ENCODE results near the gene ELOB. TPM values are rescaled to one million over a fixed set of nuclear protein-coding genes. Genes with fewer than 3 reads are reported as not detected.

Gene ELOB
- total RNA-seq, 1 experiment from 2014 or later: 175 TPM

- intact Hi-C loops (cut with micrococcal nuclease; ENCODE audit: unreplicated experiment): no loop called here
- Histone ChIP-seq H3K4me3 (ENCODE audit: low read depth, low read length) (no peak overlapping the region), H3K27me3 (replicated peaks; ENCODE audit: control insufficient read depth, insufficient read depth, low read length) (no peaks in the 10 kb centered on the region), H3K4me1 (no peaks in the 10 kb centered on the region), H3K36me3 (ENCODE audit: control insufficient read depth, insufficient read depth, low read length) (peaks cover 14% of the 10 kb centered on the region), H3K9me3 (no peaks in the 10 kb centered on the region)
- TF ChIP-seq CTCF (IDR thresholded peaks at IDR 0.05; ENCODE audit: insufficient read depth in 1 of 2, low read depth in 1 of 2, low read length in 1 of 2, severe bottlenecking in 1 of 2, unreplicated experiment in 1 of 2): peak in 1 of 2 experiments; percentile 3
- ChIA-PET POLR2A (no interaction called here), CTCF (no interaction called here)
- DNase-seq: peak in 1 of 2 experiments; percentile 50
- no peaks in the 10 kb centered on the region for H3K9me3 Mint-ChIP-seq (ENCODE audit: unreplicated experiment)
- no TSS peak for BruUV-seq (replicated peaks)
- no peaks in the 10 kb centered on the region for H3K27me3 Mint-ChIP-seq (ENCODE audit: insufficient read depth, unreplicated experiment)
- peaks cover 28% of the 10 kb centered on the region for H3K4me1 Mint-ChIP-seq (ENCODE audit: low read depth, unreplicated experiment)
- peak overlapping the region; percentile 25 for H3K27ac Mint-ChIP-seq (ENCODE audit: unreplicated experiment)
- no peak overlapping the region for H3K4me3 Mint-ChIP-seq (ENCODE audit: unreplicated experiment)
- H3K36me3 Mint-ChIP-seq (ENCODE audit: insufficient read depth, unreplicated experiment): peaks cover 94% of the 10 kb centered on the region
Measured at GRCh38 chr16:2770057-2770951, 6.8 kb downstream of the ELOB start.

- Mint-ChIP-seq H3K27ac (ENCODE audit: unreplicated experiment) (no peak overlapping the region), H3K27me3 (ENCODE audit: insufficient read depth, unreplicated experiment) (no peaks in the 10 kb centered on the region), H3K4me3 (ENCODE audit: unreplicated experiment) (no peak overlapping the region), H3K4me1 (ENCODE audit: low read depth, unreplicated experiment) (peaks cover 28% of the 10 kb centered on the region), H3K9me3 (ENCODE audit: unreplicated experiment) (no peaks in the 10 kb centered on the region), H3K36me3 (ENCODE audit: insufficient read depth, unreplicated experiment) (peaks cover 94% of the 10 kb centered on the region)
- Histone ChIP-seq H3K36me3 (ENCODE audit: control insufficient read depth, insufficient read depth, low read length) (peaks cover 13% of the 10 kb centered on the region), H3K9me3 (no peaks in the 10 kb centered on the region), H3K27me3 (replicated peaks; ENCODE audit: control insufficient read depth, insufficient read depth, low read length) (no peaks in the 10 kb centered on the region), H3K4me3 (ENCODE audit: low read depth, low read length) (no peak overlapping the region), H3K4me1 (no peaks in the 10 kb centered on the region)
- intact Hi-C loops (cut with micrococcal nuclease; ENCODE audit: unreplicated experiment): no loop called here
- ChIA-PET CTCF (no interaction called here), POLR2A (no interaction called here)
- no peak for TF ChIP-seq CTCF (IDR thresholded peaks at IDR 0.05; ENCODE audit: insufficient read depth in 1 of 2, low read depth in 1 of 2, low read length in 1 of 2, severe bottlenecking in 1 of 2, unreplicated experiment in 1 of 2)
- BruUV-seq (replicated peaks): no TSS peak
- DNase-seq: no peak
Measured at GRCh38 chr16:2769675-2770056, 7.4 kb downstream of the ELOB start.

GRCh38 chr16:2769100-2769529 lies 8.0 kb downstream of the ELOB start:
- no peak for TF ChIP-seq CTCF (IDR thresholded peaks at IDR 0.05; ENCODE audit: insufficient read depth in 1 of 2, low read depth in 1 of 2, low read length in 1 of 2, severe bottlenecking in 1 of 2, unreplicated experiment in 1 of 2)
- H3K4me1 ChIP-seq: no peaks in the 10 kb centered on the region
- intact Hi-C loops (cut with micrococcal nuclease; ENCODE audit: unreplicated experiment): no loop called here
- Mint-ChIP-seq H3K4me1 (ENCODE audit: low read depth, unreplicated experiment) (peaks cover 28% of the 10 kb centered on the region), H3K27ac (ENCODE audit: unreplicated experiment) (no peak overlapping the region), H3K36me3 (ENCODE audit: insufficient read depth, unreplicated experiment) (peaks cover 99% of the 10 kb centered on the region), H3K4me3 (ENCODE audit: unreplicated experiment) (no peak overlapping the region), H3K9me3 (ENCODE audit: unreplicated experiment) (no peaks in the 10 kb centered on the region), H3K27me3 (ENCODE audit: insufficient read depth, unreplicated experiment) (no peaks in the 10 kb centered on the region)
- no peaks in the 10 kb centered on the region for H3K27me3 ChIP-seq (replicated peaks; ENCODE audit: control insufficient read depth, insufficient read depth, low read length)
- H3K4me3 ChIP-seq (ENCODE audit: low read depth, low read length): no peak overlapping the region
- no peaks in the 10 kb centered on the region for H3K9me3 ChIP-seq
- no TSS peak for BruUV-seq (replicated peaks)
- DNase-seq: no peak
- CTCF ChIA-PET: no interaction called here
- H3K36me3 ChIP-seq (ENCODE audit: control insufficient read depth, insufficient read depth, low read length): peaks cover 15% of the 10 kb centered on the region
- POLR2A ChIA-PET: no interaction called here
